Measurements from ENCODE around the gene FAM72C. TPM values are rescaled to one million over a fixed set of nuclear protein-coding genes. Genes with fewer than 3 reads are reported as not detected.
"Not testable (repeated sequence)": the region's sequence is repeated elsewhere in the genome, so short reads cannot be mapped to it uniquely, and the experiment has no call there.

Gene FAM72C
- total RNA-seq, 2 experiments from 2014 or later, result 18.0 to 44.9 TPM

GRCh38 chr1:143989427-143989712 lies 17.6 kb upstream of the FAM72C start:
- H3K9me3 ChIP-seq (ENCODE audit: low read length); H3K27ac ChIP-seq (ENCODE audit: low read depth, low read length, poor library complexity, severe bottlenecking); CTCF ChIA-PET (ENCODE audit: unreplicated experiment); H4K20me1 ChIP-seq (ENCODE audit: insufficient read depth, low read length); H3K4me3 ChIP-seq (ENCODE audit: low read depth, low read length, poor library complexity, severe bottlenecking); POLR2A ChIA-PET; H3K4me2 ChIP-seq (ENCODE audit: low read length); H3K4me1 ChIP-seq (ENCODE audit: insufficient read depth, low read length, poor library complexity, severe bottlenecking); H3K36me3 ChIP-seq (ENCODE audit: insufficient read depth, low read length); H3K9me2 ChIP-seq (ENCODE audit: insufficient read depth, low read length); DNase-seq (ENCODE audit: low spot score); H2AFZ ChIP-seq (ENCODE audit: low read length); H3K79me2 ChIP-seq (ENCODE audit: insufficient read depth, low read depth, low read length); BruUV-seq (replicated peaks); intact Hi-C loops (cut with micrococcal nuclease; ENCODE audit: unreplicated experiment): not testable (repeated sequence)

GRCh38 chr1:143988602-143989426 lies 17.0 kb upstream of the FAM72C start:
- H3K36me3 ChIP-seq (ENCODE audit: insufficient read depth, low read length); intact Hi-C loops (cut with micrococcal nuclease; ENCODE audit: unreplicated experiment); POLR2A ChIA-PET; H3K9me2 ChIP-seq (ENCODE audit: insufficient read depth, low read length); H4K20me1 ChIP-seq (ENCODE audit: insufficient read depth, low read length); CTCF ChIA-PET (ENCODE audit: unreplicated experiment); H3K4me1 ChIP-seq (ENCODE audit: insufficient read depth, low read length, poor library complexity, severe bottlenecking); H2AFZ ChIP-seq (ENCODE audit: low read length); DNase-seq (ENCODE audit: low spot score); H3K4me2 ChIP-seq (ENCODE audit: low read length); H3K4me3 ChIP-seq (ENCODE audit: low read depth, low read length, poor library complexity, severe bottlenecking); H3K27ac ChIP-seq (ENCODE audit: low read depth, low read length, poor library complexity, severe bottlenecking); H3K79me2 ChIP-seq (ENCODE audit: insufficient read depth, low read depth, low read length); H3K9me3 ChIP-seq (ENCODE audit: low read length): not testable (repeated sequence)
- TSS peak; percentile 15 for BruUV-seq (replicated peaks)

- POLR2A ChIA-PET; H3K9me3 ChIP-seq (ENCODE audit: low read length); H3K4me1 ChIP-seq (ENCODE audit: insufficient read depth, low read length, poor library complexity, severe bottlenecking); BruUV-seq (replicated peaks); H3K79me2 ChIP-seq (ENCODE audit: insufficient read depth, low read depth, low read length); intact Hi-C loops (cut with micrococcal nuclease; ENCODE audit: unreplicated experiment); H3K4me3 ChIP-seq (ENCODE audit: low read depth, low read length, poor library complexity, severe bottlenecking); H3K4me2 ChIP-seq (ENCODE audit: low read length); H2AFZ ChIP-seq (ENCODE audit: low read length); H3K36me3 ChIP-seq (ENCODE audit: insufficient read depth, low read length); DNase-seq (ENCODE audit: low spot score); H3K27ac ChIP-seq (ENCODE audit: low read depth, low read length, poor library complexity, severe bottlenecking); H4K20me1 ChIP-seq (ENCODE audit: insufficient read depth, low read length); H3K9me2 ChIP-seq (ENCODE audit: insufficient read depth, low read length); CTCF ChIA-PET (ENCODE audit: unreplicated experiment): not testable (repeated sequence)
Measured at GRCh38 chr1:143987868-143988267, 16.1 kb upstream of the FAM72C start.

- H3K36me3 ChIP-seq (ENCODE audit: insufficient read depth, low read length); CTCF ChIA-PET (ENCODE audit: unreplicated experiment); POLR2A ChIA-PET; H3K27ac ChIP-seq (ENCODE audit: low read depth, low read length, poor library complexity, severe bottlenecking); H3K4me2 ChIP-seq (ENCODE audit: low read length); H2AFZ ChIP-seq (ENCODE audit: low read length); H3K9me3 ChIP-seq (ENCODE audit: low read length); intact Hi-C loops (cut with micrococcal nuclease; ENCODE audit: unreplicated experiment); H3K9me2 ChIP-seq (ENCODE audit: insufficient read depth, low read length); BruUV-seq (replicated peaks); H4K20me1 ChIP-seq (ENCODE audit: insufficient read depth, low read length); H3K79me2 ChIP-seq (ENCODE audit: insufficient read depth, low read depth, low read length); DNase-seq (ENCODE audit: low spot score); H3K4me1 ChIP-seq (ENCODE audit: insufficient read depth, low read length, poor library complexity, severe bottlenecking); H3K4me3 ChIP-seq (ENCODE audit: low read depth, low read length, poor library complexity, severe bottlenecking): not testable (repeated sequence)
Measured at GRCh38 chr1:143984721-143985473, 13.1 kb upstream of the FAM72C start.

- peak; percentile 0 for DNase-seq (ENCODE audit: low spot score)
- H3K9me2 ChIP-seq (ENCODE audit: insufficient read depth, low read length); H3K79me2 ChIP-seq (ENCODE audit: insufficient read depth, low read depth, low read length); H2AFZ ChIP-seq (ENCODE audit: low read length); H3K27ac ChIP-seq (ENCODE audit: low read depth, low read length, poor library complexity, severe bottlenecking); POLR2A ChIA-PET; H3K36me3 ChIP-seq (ENCODE audit: insufficient read depth, low read length); intact Hi-C loops (cut with micrococcal nuclease; ENCODE audit: unreplicated experiment); BruUV-seq (replicated peaks); H4K20me1 ChIP-seq (ENCODE audit: insufficient read depth, low read length); CTCF ChIA-PET (ENCODE audit: unreplicated experiment); H3K4me1 ChIP-seq (ENCODE audit: insufficient read depth, low read length, poor library complexity, severe bottlenecking); H3K9me3 ChIP-seq (ENCODE audit: low read length): not testable (repeated sequence)
- Histone ChIP-seq H3K4me2 (ENCODE audit: low read length) (peak overlapping the region; percentile 29; the same call in 1 of the 2 replicates), H3K4me3 (ENCODE audit: low read depth, low read length, poor library complexity, severe bottlenecking) (peak overlapping the region; percentile 50)
Measured at GRCh38 chr1:143974416-143974815, 2.6 kb upstream of the FAM72C start.

GRCh38 chr1:143973876-143974414 lies 2.2 kb upstream of the FAM72C start:
- H3K79me2 ChIP-seq (ENCODE audit: insufficient read depth, low read depth, low read length); H3K9me3 ChIP-seq (ENCODE audit: low read length); POLR2A ChIA-PET; H3K9me2 ChIP-seq (ENCODE audit: insufficient read depth, low read length); DNase-seq (ENCODE audit: low spot score); H3K36me3 ChIP-seq (ENCODE audit: insufficient read depth, low read length); H3K27ac ChIP-seq (ENCODE audit: low read depth, low read length, poor library complexity, severe bottlenecking); BruUV-seq (replicated peaks); H3K4me1 ChIP-seq (ENCODE audit: insufficient read depth, low read length, poor library complexity, severe bottlenecking); CTCF ChIA-PET (ENCODE audit: unreplicated experiment); H4K20me1 ChIP-seq (ENCODE audit: insufficient read depth, low read length); intact Hi-C loops (cut with micrococcal nuclease; ENCODE audit: unreplicated experiment); H2AFZ ChIP-seq (ENCODE audit: low read length): not testable (repeated sequence)
- H3K4me3 ChIP-seq (ENCODE audit: low read depth, low read length, poor library complexity, severe bottlenecking), result peak overlapping the region; percentile 61
- 0 out of 2 replicates have a peak overlapping the region, but pooled peaks have one; percentile 36 for H3K4me2 ChIP-seq (ENCODE audit: low read length)

Data from OCI-LY7 (cell line).